HL-60 (cell line): Measurements from ENCODE around the gene OR4C16.

Source experiments
- GABPA ChIP-seq: IDR thresholded peaks from 2 replicates; pipeline ENCODE4 v1.6.1; 2012; ENCODE audit warnings: low read depth
- POLR2AphosphoS5 ChIP-seq: IDR thresholded peaks from 2 replicates; pipeline ENCODE4 v1.6.1; 2012; ENCODE audit warnings: low read depth
- TF ChIP-seq, protein P1 (sequence below): IDR thresholded peaks from one replicate; pipeline ENCODE4 v1.5.1; 2011; ENCODE audit warnings: low read length, control low read depth, inconsistent platforms; ENCODE audit not compliant: insufficient read depth

DNA sequence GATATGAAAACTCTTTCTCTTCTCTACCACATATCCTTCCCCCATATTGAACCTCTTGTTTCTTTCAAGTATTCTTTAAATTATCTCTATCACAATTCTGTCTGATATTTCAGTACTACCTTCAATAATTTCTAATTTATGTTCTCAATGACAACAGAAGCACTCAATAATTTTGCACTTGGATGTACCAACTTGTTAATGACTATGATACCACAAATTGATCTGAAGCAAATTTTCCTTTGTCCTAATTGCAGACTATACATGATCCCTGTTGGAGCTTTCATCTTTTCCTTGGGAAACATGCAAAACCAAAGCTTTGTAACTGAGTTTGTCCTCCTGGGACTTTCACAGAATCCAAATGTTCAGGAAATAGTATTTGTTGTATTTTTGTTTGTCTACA lies 17.8 kb upstream of the OR4C16 start, which contains the start of gene OR4C15:
- TF ChIP-seq, protein P1, sequence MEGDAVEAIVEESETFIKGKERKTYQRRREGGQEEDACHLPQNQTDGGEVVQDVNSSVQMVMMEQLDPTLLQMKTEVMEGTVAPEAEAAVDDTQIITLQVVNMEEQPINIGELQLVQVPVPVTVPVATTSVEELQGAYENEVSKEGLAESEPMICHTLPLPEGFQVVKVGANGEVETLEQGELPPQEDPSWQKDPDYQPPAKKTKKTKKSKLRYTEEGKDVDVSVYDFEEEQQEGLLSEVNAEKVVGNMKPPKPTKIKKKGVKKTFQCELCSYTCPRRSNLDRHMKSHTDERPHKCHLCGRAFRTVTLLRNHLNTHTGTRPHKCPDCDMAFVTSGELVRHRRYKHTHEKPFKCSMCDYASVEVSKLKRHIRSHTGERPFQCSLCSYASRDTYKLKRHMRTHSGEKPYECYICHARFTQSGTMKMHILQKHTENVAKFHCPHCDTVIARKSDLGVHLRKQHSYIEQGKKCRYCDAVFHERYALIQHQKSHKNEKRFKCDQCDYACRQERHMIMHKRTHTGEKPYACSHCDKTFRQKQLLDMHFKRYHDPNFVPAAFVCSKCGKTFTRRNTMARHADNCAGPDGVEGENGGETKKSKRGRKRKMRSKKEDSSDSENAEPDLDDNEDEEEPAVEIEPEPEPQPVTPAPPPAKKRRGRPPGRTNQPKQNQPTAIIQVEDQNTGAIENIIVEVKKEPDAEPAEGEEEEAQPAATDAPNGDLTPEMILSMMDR: no peak
- TF ChIP-seq GABPA (no peak), POLR2AphosphoS5 (no peak)
